Measurements from ENCODE around the gene ATAT1. TPM values are rescaled to one million over a fixed set of nuclear protein-coding genes. Genes with fewer than 3 reads are reported as not detected.

The ATAT1 gene
- 13.9 TPM for polyA plus RNA-seq (2013, experiment 1 of 2; ENCODE audit: insufficient read length)
- polyA plus RNA-seq (2013, experiment 2 of 2; ENCODE audit: insufficient read length) = 9.1 TPM

DNA sequence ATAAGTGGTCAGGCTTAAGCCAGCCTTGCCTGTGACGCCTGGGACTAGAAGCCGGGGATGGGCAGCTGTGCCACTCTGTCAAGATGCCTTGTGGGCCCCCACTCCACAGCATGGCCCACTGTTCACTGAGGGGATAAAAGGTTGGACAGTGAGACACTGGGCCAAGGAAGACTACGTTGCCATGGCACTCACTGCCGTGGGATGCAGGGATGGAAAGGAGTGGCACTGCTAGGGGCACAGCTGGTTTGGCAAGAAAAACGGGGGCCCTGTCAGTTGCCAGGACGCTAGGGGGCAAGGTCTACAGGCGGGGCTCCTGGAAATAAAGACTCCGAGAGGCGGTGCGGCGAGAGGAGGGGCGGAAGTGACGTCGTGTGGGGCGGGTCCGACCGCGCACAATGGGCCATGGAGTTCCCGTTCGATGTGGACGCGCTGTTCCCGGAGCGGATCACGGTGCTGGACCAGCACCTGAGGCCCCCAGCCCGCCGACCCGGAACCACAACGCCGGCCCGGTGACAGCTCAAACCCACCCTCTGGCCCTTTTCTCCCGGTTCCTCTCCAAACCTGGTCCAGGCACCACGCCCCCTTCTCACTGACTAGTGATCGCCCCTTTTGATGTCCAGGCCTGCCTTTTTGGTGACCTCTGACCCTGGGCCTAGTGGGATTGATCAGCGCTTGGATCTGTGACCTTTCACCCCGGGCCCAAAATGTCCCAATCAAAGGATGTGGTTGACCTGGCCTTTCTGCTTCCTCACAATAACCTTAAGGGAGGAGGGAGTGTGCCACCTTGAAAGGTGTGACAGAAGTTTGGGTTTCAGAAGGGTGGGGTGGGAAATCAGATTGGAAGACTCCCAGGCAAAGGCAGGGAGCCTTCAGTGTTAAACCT is at the start of gene ATAT1:
Gene ATAT1, plus strand, starts transcription at position 391 of the 883 bp plus-strand sequence.
- DNase-seq = peak; percentile 81

DNA sequence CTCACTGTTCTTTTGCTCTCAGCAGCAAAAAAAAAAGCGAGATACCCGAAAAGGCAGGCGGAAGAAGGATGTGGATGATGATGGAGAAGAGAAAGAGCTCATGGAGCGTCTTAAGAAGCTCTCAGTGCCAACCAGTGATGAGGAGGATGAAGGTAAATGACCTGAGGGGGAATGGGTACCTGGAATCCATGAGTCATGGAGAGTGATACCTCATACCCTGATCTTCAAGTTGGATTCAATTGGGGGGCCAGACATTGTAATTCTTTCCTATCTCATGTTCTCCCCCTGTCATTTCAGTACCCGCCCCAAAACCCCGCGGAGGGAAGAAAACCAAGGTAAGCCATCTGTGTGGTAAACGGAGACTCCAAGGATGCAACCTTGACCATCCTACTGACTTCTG is 48.6 kb upstream of the ATAT1 start:
- DNase-seq = no peak

DNA sequence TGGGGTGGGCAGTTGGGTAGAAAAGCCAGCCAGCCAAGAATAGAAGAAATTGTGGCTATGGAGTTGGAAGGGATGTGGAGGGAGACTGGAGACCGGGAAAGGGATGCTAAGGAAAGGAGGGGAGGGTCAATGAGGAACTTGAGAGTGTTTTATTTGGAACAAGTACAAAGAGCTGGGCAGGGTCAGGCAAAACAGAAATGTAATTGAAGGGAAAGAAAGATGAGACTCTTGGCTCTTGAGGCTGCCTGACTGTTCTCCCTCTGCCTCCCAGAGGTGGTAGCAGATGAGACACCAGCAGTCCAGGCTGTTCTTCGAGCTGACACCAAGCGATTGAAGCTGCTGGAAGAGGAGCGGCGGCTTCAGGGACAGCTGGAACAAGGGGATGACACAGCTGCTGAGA is 42.8 kb upstream of the ATAT1 start:
- DNase-seq = no peak

DNA sequence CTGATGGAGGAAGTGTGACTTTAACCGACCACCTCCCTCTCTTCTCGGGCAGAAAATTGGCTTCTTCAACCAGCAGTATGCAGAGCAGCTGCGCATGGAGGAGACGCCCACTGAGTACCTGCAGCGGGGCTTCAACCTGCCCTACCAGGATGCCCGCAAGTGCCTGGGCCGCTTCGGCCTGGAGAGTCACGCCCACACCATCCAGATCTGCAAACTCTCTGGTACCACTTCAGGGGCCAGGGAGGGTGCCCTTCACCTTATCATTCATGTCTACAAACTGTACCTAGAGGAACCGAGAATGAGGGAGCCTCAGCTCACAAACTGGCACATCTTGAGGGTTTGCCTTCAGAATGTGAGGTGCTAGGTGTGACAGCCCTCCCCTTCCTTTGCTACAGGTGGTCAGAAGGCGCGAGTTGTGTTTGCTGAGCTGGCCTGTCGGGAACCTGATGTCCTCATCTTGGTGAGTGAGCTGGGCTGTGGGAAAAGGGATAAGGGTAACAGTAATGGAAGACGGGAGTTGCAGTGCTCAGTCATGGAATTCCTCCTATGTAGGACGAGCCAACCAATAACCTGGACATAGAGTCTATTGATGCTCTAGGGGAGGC is 36.8 kb upstream of the ATAT1 start:
- DNase-seq = no peak

DNA sequence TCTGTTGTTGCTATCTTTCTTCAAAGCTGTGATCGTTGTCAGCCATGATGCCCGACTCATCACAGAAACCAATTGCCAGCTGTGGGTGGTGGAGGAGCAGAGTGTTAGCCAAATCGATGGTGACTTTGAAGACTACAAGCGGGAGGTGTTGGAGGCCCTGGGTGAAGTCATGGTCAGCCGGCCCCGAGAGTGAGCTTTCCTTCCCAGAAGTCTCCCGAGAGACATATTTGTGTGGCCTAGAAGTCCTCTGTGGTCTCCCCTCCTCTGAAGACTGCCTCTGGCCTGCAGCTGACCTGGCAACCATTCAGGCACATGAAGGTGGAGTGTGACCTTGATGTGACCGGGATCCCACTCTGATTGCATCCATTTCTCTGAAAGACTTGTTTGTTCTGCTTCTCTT is 36.2 kb upstream of the ATAT1 start:
- DNase-seq = no peak

DNA sequence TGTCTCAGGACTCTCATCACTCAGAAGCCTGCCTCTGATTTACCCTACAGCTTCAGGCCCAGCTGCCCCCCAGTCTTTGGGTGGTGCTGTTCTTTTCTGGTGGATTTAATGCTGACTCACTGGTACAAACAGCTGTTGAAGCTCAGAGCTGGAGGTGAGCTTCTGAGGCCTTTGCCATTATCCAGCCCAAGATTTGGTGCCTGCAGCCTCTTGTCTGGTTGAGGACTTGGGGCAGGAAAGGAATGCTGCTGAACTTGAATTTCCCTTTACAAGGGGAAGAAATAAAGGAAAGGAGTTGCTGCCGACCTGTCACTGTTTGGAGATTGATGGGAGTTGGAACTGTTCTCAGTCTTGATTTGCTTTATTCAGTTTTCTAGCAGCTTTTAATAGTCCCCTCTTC is 35.7 kb upstream of the ATAT1 start:
- no peak for DNase-seq

DNA sequence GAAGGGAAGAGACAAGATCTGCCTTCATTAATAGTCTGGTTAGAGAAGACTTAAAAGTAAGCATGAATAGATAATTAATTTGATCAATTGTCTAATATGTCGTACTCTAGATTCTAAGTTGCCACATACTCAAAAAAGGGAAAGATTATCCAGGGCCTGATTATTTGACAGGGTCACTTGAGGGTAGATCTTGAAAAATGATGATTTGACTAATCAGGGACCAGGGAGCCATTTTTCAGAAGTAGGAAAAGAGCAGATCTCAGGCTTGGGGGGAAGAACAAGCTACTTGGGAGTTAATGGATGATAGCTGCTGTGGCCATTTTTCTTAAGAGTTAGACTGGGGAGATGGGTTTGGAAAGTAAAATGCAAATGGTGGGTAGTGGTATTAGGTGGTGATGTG is 34.4 kb upstream of the ATAT1 start:
- DNase-seq = no peak

DNA sequence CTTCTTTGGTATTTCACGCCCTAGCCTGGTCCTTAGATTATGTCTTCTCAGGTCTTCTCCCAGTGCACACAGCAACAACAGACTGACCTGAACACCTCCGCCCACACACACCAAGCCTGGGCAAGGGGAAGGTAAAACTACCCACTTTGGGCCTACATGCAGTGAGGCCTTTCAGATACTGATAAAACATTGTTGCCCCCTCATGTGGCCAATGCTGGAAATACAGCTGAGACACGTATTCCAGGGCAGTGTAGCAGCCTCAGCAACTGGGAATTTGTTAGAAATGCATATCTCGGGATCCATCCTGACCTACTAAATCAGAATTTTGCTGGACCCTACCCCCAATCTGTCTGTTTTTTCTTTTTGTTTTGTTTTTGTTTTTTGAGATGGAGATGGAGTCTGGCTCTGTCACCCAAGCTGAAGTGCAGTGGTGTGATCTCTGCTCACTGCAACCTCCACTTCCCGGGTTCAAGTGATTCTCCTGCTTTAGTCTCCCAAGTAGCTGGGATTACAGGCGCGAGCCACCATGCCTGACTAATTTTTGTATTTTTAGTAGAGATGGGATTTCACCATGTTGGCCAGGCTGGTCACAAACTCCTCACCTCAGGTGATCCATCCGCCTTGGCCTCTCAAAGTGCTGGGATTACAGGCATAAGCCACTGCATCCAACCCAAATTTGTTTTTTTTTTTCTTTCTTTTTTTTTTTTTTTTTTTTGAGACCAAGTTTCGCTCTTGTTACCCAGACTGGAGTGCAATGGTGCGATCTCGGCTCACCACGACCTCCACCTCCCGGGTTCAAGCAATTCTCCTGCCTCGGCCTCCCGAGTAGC is 29.1 kb upstream of the ATAT1 start:
- DNase-seq = peak; percentile 77

DNA sequence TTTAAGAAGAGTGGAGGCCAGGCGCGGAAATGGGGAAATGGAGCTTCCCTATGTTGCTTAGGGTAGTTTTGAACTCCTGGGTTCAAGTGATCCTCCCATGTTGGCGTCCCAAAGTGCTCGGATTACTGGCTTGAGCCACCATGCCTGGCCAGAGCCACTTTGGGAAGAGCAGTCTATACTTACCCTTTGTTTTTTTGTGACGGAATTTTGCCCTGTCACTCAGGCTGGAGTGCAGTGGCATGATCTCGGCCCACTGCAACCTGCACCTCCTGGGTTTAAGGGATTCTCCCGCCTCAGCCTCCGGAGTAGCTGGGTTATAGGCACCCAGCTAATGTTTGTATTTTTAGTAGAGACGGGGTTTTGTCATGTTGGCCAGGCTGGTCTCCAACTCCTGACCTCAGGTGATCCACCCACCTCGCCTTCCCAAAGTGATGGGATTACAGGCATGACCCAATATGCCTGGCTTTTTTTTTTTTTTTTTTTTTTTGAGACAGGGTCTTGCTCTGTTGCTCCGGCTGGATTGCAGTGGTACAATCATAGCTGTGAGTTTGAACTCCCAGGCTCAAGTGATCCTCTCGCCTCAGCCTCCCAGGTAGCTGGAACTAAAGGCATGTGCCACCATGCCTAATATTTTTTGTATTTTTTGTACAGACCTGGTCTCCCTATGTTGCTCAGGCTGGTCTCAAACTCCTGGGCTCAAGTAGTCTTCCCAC is 27.6 kb upstream of the ATAT1 start:
- DNase-seq = no peak

DNA sequence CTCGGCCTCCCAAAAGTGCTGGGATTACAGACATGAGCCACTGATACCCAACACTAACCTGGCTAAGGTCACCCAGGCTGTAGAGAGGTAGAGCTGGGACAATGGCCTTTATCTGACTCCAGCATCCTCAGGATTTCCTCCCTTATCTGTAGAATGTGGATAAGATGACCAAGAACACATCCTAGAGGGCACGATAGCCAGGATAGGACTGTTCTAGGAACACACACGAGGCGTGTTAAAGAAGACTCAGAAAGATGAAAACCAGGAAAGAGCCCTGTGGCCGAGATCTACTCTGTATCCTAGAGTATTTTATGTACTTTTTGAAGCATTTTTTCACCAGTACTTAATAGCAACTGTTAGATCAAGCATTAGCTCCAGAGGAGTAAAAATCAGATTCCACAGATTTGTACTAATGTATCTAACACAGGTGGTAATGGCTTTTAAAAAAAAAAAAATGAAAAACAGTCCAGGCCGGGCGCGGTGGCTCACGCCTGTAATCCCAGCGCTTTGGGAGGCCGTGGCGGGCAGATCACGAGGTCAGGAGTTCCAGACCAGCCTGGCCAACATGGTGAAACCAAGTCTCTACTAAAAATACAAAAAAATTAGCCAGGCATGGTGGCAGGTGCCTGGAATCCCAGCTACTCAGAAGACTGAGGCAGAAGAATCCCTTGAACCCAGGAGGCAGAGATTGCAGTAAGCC is 26.9 kb upstream of the ATAT1 start:
- DNase-seq = no peak

DNA sequence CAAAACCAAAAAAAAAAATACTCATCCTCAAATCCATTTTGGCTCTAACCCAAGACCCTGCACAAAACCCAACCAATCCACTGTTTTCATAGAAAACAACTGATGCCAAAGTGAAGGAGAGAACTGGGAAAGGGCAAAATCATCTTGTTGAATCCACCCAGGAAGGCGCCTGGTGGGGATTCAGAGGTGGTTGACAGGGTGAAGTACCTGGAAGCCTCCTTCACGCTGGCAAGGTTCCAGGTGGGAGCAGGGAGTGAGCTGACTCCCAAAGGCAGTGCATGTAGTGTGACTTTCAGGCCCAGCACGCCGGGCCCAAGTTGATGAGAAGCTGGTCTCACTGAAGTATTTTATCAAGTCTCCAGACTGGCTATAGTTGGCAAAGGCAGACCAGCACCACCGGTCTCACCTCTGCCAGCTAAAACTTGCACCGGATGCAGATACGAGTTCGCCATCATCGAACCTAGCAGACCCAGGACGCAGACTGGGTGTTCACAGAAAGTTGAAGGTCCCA is 26.2 kb upstream of the ATAT1 start:
- DNase-seq = no peak

DNA sequence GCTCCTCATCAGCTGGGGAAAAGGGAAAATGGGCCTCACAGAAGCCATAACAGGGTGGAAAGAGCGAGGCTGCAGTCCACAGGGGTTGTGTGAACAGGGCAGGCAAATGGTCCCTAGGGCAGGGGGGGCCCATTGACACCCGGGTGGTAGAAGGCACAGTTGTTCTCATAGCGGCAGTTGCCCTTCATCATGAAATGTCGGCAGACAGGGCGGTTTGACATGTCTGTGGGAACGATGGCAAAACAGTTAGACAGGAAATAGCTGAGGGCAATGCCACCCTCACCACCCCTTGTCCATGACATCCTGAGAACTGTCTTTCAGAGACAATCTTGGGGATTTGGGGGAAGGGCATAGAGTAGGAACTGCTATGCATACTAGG is 25.2 kb upstream of the ATAT1 start:
- no peak for DNase-seq

DNA sequence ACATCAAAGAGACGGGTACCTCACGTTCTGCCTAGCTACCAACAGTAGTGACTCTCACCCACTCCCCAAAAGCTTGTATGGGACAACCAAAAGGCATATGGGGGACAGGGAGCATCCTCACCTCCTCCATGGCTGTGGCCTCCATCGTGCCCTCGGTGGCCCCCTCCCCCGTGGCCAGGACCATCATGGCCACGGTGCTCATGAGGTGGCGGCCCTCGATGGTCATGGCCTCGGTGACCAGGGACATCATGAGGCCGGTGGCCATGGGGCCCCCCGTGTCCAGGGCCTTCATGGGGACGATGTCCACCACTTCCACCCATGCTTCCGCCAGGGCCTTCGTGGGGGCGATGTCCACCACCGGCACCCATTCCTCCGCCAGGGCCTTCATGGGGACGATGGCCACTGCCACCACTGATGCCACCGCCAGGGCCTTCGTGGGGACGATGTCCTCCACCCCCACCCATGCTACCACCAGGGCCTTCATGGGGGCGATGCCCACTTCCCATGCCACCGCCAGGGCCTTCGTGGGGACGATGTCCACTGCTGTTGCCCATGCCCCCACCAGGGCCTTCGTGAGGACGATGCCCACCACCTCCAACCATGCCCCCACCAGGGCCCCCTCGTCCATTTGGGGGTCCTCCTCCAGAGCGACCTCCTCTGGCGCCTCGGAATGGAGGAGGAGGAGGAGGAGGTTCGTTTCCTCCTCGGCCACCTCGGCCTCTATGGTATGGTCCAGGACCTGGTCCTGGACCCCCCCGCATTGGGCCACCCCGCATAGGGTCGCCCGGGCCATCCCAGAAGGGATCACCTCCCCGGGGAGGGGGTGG is 24.6 kb upstream of the ATAT1 start:
- no peak for DNase-seq

DNA sequence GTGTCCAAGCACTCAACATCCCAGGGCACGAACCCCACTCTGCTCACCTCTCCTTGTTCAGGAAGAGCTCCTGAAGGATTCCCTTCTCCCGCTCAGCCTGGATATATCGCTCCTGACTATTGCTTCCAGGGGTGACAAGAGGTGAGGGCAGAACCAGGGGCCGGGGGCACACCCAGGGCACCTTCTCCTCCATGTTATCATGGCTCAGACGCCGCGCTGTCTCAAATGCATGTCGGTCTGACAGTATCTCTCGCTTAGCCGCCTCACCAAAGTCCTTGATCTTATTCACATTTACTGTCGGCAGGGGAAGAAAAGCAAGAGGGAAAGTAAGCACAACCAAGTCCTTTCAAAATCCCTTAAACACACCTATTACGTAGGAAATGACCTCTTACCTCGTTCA is 22.7 kb upstream of the ATAT1 start:
- DNase-seq = no peak

DNA sequence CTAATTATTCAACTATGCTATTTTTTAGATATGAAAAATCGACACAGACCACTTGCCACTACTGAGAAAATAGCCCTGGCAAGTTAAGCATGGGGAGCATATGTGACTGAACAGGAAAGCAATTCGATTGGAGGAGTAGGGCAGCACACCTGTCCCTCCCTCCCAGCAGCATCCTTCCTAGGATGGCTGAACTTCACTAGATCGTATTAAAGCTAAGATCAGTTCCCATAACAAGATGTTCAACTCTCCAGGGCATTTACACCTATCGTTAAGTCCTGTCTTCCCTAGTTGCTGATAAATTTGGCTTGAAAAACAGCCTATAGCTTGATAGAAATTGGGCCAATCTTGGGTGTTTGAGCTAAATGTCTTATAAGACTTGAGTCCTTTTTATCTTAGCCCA is 16.6 kb upstream of the ATAT1 start:
- DNase-seq = no peak

DNA sequence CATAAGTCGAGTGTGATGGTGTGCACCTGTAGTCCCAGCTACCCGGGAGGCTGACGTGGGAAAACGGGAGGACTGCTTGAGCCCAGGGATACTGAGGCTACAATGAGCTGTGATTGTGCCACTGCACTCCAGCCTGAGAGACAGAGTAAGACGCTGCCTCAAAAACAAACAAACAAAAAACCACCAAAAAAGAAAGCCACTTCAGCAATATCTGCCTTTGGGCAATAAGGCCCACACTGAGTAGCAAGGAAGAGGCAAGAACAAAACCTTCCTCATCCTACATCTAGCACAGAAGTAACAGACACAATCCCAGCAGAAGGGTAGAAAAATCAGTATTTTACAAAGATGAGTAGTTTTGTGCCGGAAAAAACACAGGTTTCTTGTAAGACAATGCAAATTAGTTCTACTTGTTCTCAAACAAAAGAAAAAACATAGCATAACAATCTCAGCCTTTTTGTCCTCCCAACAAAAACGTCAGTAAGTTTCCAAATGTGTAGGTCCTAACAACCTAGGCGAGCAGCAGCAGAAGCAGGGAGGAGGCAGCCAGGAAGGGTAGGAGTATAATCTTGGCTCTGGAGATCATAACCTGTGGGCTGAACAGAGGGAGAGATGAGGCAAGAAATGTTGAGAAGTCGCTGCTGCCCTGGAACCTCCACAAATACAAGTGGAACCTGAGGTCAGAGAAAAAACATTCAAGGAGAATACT is 15.4 kb upstream of the ATAT1 start:
- no peak for DNase-seq

DNA sequence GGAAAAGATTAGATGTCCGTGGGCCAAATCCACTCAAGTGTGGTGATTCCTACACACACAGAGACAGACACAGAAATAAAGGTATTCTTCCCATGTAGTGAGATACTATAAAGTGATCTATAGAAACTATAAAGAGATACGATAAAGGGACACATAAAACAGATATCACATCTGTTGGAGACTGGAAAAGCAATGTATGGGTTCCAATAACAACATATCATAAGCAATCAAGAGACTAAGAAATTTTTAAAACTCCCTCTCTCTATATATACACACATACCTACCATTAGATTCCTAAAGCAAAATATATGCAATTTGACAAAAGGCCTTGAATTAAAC is 14.8 kb upstream of the ATAT1 start:
- no peak for DNase-seq

DNA sequence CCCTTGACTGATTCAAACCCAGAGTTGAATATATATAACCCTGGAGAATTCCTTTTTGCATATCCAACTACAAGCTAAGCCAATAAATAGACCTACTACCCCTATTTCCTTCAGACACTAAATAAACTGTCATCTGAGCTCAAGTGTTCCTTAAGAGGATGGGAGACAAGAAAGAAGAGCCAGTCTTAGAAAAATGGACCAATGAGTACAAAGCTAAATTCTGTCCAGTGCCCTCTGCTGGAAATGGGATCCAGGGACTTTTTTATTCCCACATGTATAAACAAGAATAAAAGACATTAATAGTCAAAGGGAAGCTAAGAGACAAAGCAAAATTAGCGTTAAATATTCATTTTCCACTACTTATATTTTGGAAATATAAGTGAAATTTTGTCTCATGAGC is 14.5 kb upstream of the ATAT1 start:
- peak; percentile 46 for DNase-seq

DNA sequence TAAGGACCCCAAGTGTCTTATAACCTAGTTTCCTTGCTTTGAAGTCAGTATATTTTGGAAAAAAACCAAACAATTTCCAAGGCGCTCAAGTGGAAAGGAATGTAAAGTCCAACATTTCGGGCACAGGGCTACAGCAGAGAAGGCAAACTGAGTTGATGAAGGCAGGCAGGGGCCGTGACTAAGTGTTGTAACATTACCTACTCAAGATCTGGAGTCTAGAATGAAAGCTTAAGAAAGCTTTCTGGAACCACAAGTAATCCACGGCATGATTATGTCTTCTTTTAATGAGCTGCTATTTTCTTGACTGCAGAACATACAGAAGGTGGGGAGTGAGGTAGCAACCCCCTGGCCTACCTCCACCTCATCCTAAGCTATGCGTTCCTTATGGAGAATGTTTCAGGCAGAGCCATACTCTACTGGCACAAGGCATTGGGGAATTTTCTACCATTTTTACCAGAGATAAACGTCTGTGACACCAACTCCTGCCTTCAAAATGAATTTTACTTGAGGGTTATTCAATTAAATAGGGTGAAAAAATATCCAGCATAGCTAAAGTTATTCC is 13.9 kb upstream of the ATAT1 start:
- peak; percentile 61 for DNase-seq

Measured in fibroblast of skin of back (primary cell).